Body of pancreas (tissue), 4 donors: Measurements from ENCODE around the gene PPT2.
"Not testable (repeated sequence)": the region's sequence is repeated elsewhere in the genome, so short reads cannot be mapped to it uniquely, and the experiment has no call there.

ENCODE experiments used
- POLR2A ChIP-seq, 3 donors: fragments of 450-650 bp; IDR thresholded peaks; one replicate each; pipeline ENCODE4 v1.6.1; 2016; ENCODE audit warnings: antibody characterized with exemption in 3 of 3, mild to moderate bottlenecking in 2 of 3
- TF ChIP-seq, protein P1 (sequence below), 7 experiments: fragments of 450-650 bp in 4 of 7; fragments of 200-600 bp in 3 of 7; sonication (generic) in 3 of 7; IDR thresholded peaks; one replicate each; pipeline ENCODE4 v1.5.1; 2016 to 2019; ENCODE audit warnings: antibody characterized with exemption in 7 of 7

DNA sequence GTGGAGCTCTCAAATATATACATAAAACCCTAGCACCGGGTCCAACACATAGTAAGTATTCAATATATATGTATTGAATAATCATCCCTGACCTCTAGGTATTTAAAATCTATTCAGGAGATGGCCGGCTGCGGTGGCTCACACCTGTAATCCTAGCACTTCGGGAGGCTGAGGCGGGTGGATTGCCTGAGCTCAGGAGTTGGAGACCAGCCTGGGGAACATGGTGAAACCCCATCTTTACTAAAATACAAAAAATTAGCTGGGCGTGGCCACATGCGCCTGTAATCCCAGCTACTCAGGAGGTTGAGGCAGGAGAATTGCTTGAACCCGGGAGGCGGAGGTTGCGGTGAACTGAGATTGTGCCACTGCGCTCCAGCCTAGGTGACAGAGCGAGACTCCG is 39.2 kb downstream of the PPT2 start:
- TF ChIP-seq, protein P1, sequence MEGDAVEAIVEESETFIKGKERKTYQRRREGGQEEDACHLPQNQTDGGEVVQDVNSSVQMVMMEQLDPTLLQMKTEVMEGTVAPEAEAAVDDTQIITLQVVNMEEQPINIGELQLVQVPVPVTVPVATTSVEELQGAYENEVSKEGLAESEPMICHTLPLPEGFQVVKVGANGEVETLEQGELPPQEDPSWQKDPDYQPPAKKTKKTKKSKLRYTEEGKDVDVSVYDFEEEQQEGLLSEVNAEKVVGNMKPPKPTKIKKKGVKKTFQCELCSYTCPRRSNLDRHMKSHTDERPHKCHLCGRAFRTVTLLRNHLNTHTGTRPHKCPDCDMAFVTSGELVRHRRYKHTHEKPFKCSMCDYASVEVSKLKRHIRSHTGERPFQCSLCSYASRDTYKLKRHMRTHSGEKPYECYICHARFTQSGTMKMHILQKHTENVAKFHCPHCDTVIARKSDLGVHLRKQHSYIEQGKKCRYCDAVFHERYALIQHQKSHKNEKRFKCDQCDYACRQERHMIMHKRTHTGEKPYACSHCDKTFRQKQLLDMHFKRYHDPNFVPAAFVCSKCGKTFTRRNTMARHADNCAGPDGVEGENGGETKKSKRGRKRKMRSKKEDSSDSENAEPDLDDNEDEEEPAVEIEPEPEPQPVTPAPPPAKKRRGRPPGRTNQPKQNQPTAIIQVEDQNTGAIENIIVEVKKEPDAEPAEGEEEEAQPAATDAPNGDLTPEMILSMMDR (IDR thresholded peaks at IDR 0.05), result not testable (repeated sequence)
- TF ChIP-seq POLR2A (IDR thresholded peaks at IDR 0.05), result not testable (repeated sequence)
